ENCODE data around the gene TMEM242. TPM values are rescaled to one million over a fixed set of nuclear protein-coding genes. Genes with fewer than 3 reads are reported as not detected.

The TMEM242 gene
- total and polyA plus RNA-seq, 10 donors = 3.7 to 16.0 (median 7.2) TPM

DNA sequence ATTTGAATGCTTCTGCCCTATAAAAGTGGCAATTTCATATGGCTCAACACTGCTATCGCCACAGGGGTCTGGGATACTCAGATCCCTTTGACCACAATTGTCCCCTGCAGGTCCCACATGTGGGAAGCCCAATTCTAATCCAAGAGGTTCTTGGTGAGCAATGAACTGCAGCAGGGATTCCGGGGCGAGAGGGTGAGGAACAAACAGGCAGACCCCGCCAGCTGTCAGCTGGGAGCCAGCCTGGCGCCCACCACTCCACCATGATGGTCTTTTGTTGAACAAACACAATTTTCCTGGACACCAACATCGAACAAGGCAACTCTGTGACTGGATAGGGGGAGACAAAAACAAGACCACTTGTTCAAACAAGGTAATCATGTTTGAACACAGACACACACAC is 80.5 kb downstream of the TMEM242 start:
- WGBS, 5 donors = 87 to 95% (median 91%) methylated on average over 6 of the region's 6 CpGs
- Histone ChIP-seq H3K27ac (peak overlapping the region in 1 of 8 donors; percentile 17), H3K4me3 (no peak overlapping the region), H3K9me3 (peaks cover 0 to 6% (median under 1%) of the 10 kb centered on the region in 8 donors), H3K36me3 (no peaks in the 10 kb centered on the region), H3K27me3 (replicated peaks in 1 of 7) (peaks cover 0 to 25% (median 0%) of the 10 kb centered on the region in 7 donors), H3K4me1 (peaks cover 0 to 12% (median 8%) of the 10 kb centered on the region in 6 donors)
- peak; percentile 38 for DNase-seq
- TF ChIP-seq POLR2A (IDR thresholded peaks at IDR 0.05) (no peak), POLR2AphosphoS5 (IDR thresholded peaks at IDR 0.05) (no peak)
- TF ChIP-seq, protein P1, sequence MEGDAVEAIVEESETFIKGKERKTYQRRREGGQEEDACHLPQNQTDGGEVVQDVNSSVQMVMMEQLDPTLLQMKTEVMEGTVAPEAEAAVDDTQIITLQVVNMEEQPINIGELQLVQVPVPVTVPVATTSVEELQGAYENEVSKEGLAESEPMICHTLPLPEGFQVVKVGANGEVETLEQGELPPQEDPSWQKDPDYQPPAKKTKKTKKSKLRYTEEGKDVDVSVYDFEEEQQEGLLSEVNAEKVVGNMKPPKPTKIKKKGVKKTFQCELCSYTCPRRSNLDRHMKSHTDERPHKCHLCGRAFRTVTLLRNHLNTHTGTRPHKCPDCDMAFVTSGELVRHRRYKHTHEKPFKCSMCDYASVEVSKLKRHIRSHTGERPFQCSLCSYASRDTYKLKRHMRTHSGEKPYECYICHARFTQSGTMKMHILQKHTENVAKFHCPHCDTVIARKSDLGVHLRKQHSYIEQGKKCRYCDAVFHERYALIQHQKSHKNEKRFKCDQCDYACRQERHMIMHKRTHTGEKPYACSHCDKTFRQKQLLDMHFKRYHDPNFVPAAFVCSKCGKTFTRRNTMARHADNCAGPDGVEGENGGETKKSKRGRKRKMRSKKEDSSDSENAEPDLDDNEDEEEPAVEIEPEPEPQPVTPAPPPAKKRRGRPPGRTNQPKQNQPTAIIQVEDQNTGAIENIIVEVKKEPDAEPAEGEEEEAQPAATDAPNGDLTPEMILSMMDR (IDR thresholded peaks at IDR 0.05 in 8 of 11, conservative IDR thresholded peaks at IDR 0.05 in 3 of 11) = no peak
- intact Hi-C loops (cut with DNase I; ENCODE audit: low total_unique reads) = no loop called here

DNA sequence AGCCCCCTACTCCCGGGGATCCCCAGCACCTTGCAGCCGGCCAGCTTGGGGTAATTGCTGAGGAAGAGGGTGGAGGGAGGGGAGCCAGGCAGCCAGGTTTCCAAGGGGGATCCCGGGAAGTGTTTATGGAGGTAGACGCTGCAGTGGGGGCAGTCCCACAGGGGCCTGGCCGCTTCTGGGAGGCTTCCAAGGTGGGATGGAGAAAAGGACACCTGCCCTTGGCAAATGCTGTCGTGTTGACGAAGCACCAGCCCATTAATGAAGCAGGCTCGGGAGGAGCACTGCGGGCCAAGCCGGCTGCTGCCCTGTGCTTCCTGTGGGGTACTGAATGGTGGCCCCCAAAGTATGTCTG is 82.4 kb downstream of the TMEM242 start:
- no peaks in the 10 kb centered on the region for H3K36me3 ChIP-seq
- H3K27me3 ChIP-seq (replicated peaks in 1 of 7) = peaks cover 1 to 44% (median 15%) of the 10 kb centered on the region in 7 donors
- peak overlapping the region in 3 of 8 donors; percentile 10 to 51 (median 27) for H3K4me3 ChIP-seq
- peak; percentile 63 for DNase-seq
- TF ChIP-seq, protein P1 (IDR thresholded peaks at IDR 0.05 in 8 of 11, conservative IDR thresholded peaks at IDR 0.05 in 3 of 11) = no peak
- no peak for TF ChIP-seq POLR2AphosphoS5 (IDR thresholded peaks at IDR 0.05)
- H3K9me3 ChIP-seq = peaks cover 0 to 5% (median 0%) of the 10 kb centered on the region in 8 donors
- WGBS, 5 donors = 78 to 93% (median 89%) methylated on average over 5 to 10 of the region's 10 CpGs
- intact Hi-C loops (cut with DNase I; ENCODE audit: low total_unique reads) = no loop called here
- H3K27ac ChIP-seq = peak overlapping the region in 6 of 8 donors; percentile 39 to 70 (median 64)
- peaks cover 0 to 27% (median 16%) of the 10 kb centered on the region in 6 donors for H3K4me1 ChIP-seq

DNA sequence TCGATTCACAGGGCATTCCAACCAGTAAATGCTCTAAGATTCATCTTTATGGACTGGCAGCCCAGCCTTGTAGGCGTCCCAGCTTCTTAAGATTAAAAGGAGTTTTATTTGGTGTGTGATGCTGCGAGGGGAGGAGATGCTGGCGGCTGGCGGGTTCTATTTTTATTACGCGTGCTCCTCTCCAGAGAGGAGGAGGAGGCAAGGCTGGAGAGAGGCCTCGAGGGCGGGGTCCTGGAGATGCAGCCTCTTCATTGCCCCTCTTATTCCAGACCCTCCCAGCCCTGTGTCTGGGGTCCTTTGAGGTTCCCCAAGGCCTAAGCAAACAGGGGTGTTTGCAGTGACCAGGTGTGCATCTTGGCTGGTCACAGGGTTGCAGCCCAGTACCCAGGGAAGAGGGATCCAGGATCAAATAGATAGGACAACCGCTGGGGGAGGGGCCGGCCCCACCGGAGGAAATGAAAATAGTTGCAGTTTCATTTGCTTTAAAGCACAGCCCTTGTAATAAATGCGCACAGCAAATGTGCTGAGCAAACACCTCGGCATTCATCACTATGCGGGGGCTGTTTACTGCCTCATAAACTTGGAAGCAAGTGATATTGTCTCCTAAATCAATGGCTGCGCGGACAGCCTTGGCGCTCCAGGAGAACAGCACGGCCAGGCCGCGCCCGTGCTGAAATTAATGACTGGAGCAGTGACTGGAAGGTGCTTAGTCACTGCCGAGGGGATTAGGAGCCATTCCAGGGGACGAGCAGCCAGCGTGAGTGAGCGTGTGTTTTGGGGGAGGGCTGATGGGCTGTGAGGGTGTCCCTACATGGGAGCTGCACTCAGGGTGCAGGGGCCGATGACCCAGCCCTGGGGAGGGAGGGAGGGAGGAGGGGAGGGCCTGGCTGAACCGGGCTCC is 83.0 kb downstream of the TMEM242 start:
- peak; percentile 61 for DNase-seq
- H3K27ac ChIP-seq = peak overlapping the region in 7 of 8 donors; percentile 39 to 70 (median 63)
- no peaks in the 10 kb centered on the region for H3K36me3 ChIP-seq
- peaks cover 0 to 5% (median 0%) of the 10 kb centered on the region in 8 donors for H3K9me3 ChIP-seq
- intact Hi-C loops (cut with DNase I; ENCODE audit: low total_unique reads) = no loop called here
- 40 to 56% (median 45%) methylated on average over 27 to 28 of the region's 28 CpGs for WGBS, 5 donors
- peak overlapping the region in 5 of 8 donors; percentile 10 to 51 (median 21) for H3K4me3 ChIP-seq
- H3K27me3 ChIP-seq (replicated peaks in 1 of 7) = peaks cover 2 to 50% (median 22%) of the 10 kb centered on the region in 7 donors
- TF ChIP-seq, protein P1 (IDR thresholded peaks at IDR 0.05 in 8 of 11, conservative IDR thresholded peaks at IDR 0.05 in 3 of 11) = no peak
- TF ChIP-seq POLR2AphosphoS5 (IDR thresholded peaks at IDR 0.05) = peak in 1 of 3 donors; percentile 20
- peaks cover 3 to 33% (median 20%) of the 10 kb centered on the region in 6 donors for H3K4me1 ChIP-seq

DNA sequence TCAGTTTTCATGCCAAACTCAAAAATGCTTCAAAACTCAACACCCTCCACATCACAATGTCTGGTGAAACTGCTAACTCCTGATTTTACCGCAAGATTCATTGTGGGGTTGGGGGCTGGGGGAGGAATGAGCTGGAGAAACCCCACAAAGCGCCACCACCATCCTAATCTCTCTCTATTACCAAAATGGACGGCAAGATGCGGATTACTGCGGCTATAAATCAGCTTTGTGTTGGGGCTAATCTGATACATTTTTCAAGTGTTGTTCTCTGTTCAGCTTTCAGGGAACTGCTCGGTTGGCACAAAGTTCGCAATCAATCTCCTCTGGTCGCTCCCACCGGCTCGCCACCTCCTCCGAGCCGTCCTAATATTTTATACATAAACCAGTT is 83.7 kb downstream of the TMEM242 start:
- Histone ChIP-seq H3K4me1 (peaks cover 7 to 39% (median 24%) of the 10 kb centered on the region in 6 donors), H3K27ac (peak overlapping the region in 7 of 8 donors; percentile 39 to 70 (median 63)), H3K4me3 (no peak overlapping the region), H3K36me3 (no peaks in the 10 kb centered on the region), H3K27me3 (replicated peaks in 1 of 7) (peaks cover 2 to 56% (median 28%) of the 10 kb centered on the region in 7 donors), H3K9me3 (peaks cover 0 to 5% (median 0%) of the 10 kb centered on the region in 8 donors)
- TF ChIP-seq, protein P1 (IDR thresholded peaks at IDR 0.05 in 8 of 11, conservative IDR thresholded peaks at IDR 0.05 in 3 of 11) = no peak
- TF ChIP-seq POLR2AphosphoS5 (IDR thresholded peaks at IDR 0.05) = no peak
- no peak for TF ChIP-seq POLR2A (IDR thresholded peaks at IDR 0.05)
- WGBS, 5 donors = 85 to 90% (median 87%) methylated on average over 12 of the region's 12 CpGs
- DNase-seq = no peak
- intact Hi-C loops (cut with DNase I; ENCODE audit: low total_unique reads) = no loop called here

All from spleen (tissue), 11 donors.